CD1c-positive myeloid dendritic cell (primary cell): ENCODE data around the gene GALNT9.
A peak's percentile ranks its signal among the peaks of the same experiment; 100 is the strongest.

Experiments
- DNase-seq: peaks from one replicate; pipeline ENCODE4 v3.0.0-alpha.2; 2016; ENCODE audit errors: extremely low spot score

Gene GALNT9

DNA sequence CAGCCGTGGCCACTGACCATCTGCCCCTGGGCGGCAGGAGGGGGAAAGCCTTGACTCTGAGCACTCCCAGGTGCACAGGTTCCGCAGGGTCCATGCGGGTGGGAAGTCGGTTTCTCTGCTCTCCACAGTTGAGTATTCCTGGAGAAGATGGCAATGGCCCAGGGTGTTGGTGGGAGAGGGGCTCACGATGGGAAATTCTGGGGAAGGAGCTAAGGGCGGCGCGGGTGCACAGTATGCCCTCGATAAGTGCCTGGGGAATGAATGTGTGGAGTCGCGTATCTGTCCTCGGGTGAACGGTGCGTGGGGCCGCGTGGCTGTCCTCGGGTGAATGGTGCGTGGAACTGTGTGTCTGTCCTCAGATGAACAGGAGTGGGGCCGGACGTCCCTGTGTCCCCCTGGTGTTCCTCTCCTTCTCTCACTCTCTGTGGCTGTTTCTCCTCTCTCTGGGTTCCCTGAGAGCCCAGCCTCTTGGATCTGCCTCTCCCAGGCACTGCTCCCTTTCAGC, 147.1 kb downstream of the GALNT9 start:
- DNase-seq = no peak

DNA sequence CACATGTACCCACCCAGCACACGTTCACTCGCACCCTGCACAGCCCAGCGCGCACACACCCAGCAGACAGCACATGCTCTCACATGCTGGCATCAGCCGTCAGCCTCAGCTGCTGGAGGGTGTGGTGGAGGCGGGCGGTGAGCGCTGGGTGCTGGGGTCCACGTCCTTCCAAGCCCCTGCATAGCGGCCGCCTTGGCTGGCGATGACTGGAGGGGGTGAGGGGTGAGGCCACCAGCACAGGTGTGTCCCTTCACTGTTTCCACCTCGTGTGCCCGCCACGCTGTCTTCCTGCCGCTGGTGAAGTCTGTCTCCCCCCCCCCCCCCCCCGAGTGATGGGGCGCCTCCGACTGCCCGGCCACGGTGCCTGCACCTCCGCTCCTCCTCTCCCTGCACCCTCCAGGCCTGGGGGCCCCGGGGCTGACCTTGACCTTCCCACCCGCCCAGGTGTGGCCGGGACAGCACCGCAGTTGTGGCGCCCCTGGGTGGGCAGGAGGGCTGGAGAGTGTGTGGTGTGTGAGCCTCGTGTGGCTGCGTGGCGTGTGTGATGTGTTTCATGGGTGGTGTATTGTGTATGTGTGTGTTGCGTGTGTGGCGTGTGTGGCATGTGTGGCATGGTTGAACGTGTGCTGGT, 147.7 kb downstream of the GALNT9 start:
- no peak for DNase-seq

DNA sequence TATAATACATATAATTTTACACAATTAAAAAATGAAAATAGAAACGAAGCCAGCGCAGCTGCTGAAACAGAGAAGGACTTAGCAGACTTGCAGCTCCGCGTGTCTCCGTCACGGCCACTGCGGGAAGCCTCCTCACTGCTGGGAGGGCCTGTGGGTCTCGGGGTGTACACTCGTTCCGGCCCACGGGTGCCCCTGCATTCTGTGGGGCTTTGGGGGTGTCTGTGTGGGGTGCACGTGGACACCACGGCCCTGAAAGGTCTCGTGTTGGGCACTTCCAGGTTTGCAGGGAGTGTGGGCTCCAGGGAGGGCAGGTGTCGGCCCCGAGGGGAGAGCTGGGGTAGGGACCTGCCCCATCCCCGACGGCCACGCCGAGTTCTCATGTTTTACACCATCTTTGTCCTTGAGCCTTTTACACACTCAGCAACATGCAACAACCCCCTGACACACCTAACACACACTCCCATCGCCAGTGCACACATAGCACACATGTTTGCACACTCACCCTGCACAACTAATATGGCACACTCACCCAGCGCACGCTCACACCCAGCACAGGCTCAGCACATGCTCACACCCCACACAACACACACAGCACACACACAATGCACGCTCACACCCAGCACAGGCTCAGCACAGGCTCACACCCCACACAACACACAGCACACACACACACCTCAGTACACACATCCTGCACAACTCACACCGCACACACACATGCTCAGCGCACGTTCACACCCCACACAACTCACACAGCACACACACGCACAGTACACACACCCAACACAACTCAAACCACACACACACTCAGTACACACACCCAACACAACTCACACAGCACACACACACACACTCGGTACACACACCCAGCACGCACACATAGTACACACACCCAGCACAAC, 148.5 kb downstream of the GALNT9 start:
- no peak for DNase-seq

DNA sequence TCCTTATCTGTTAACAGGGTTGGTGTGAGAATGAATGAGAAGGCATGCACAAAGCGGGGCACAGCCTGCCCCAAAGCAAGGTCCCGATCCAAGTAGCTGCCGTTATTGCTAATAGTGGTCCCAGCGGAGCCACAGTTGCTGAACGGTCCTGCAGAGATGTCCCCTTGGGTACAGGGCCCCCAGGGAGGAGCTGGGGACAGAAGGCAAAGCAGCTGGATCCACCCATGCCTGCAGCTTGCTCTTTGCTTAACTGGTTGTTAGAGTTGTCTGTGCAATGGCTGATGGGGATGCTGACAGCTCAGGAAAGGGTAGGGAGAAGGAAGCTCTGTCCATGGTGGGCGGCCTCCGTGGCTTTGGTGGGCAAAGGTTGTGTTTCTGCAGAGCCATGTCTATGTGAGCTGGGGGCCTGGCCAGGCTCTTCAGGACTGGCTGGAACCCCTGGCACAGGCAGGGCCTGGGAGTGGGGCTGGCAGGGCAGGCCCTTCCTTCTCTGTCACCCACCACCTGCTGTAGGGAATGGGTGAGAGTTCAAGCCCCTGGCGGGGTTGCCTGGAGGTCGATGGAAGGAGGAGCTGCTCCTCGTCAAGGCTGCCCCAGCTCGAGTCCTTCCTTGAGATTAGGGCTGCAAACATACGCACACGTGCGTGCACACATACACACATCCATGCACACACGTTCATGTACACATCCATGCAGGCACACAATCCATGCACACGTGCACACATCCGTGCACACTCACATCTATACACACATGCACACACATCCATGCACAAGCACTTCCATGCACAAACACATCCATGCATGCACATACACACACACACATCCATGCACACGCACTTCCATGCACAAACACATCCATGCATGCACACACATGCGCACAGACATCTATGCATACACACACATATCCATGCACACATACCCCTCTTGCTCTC, 149.7 kb downstream of the GALNT9 start:
- no peak for DNase-seq

GRCh38 chr12:132178801-132179401, 150.5 kb downstream of the GALNT9 start:
- peak; percentile 9 for DNase-seq

- DNase-seq = peak; percentile 3
Measured at GRCh38 chr12:132178316-132178715, 151.1 kb downstream of the GALNT9 start.

DNA sequence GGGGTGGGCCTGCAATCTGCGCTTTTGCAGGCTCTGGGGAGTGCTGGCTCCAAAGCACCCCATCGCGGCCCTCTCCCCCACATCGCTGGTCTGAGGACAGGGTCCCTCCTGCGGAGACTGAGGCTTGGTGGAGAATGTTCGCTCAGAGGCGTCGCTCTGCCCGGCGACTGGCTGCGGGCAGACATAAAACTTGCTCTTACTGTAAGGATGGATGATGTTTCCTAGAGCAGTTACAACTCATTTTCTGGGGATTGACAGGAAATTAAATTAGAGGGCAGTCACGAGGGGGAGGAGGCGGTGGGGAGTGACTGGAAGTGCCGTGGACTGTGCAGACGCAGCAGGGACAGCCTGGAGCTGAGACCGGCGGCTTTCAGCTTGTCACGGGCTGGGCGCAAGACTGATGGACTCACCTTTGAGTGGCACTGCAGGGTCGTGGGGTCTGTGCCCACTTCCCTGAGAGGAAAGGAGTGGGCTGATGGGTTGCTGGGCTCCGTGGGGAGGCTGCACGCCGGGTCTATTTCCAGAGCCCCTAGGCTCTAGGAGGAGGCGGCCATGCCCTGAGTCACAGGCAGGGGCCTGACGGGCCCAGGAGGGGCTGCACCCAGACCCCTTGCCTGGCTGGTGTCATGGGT, 152.4 kb downstream of the GALNT9 start:
- no peak for DNase-seq

GRCh38 chr12:132176385-132176919, 152.9 kb downstream of the GALNT9 start:
- no peak for DNase-seq

DNA sequence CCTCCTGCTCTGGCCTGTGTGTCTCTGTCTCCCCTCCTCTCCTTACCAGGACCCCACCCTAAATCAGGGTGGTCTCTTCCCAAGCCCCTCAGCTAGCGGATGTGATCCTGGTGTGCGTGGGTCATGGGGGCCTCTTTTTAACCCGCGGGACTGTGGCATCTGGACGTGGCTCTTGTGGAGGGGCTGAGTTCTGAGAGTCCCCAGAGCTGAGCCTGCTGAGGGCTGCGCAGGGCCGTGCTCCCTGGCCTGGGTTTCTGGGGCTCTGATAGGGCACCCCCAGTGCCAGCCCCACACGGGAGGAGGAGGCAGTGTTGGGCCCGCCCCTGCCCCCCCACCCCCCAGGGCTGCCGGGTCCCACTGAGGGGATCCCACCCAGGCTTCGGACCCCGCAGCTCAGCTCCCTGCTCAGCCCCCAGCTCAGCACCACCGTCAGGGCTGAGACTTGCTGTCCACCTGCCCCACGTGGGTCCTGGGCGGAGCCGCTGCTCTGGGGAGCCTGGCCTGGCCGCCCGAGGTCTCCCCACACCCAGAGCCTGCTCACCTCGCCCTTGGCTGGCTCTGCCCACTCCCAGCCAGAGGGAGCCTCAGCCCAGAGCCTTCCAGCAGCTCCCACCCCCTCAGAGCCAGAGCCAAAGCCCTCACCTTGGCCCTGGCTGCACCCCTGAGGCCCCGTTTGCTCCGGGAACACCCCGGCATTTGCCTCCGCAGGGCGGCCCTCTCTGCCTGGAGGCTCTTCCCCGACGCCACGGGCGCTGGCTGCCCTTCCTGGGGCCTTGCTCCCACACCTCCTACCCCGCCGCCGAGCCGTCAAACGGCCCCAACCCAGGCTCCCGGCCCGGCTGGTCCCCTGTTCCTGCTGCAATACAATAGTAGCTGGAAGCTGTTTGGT, 153.6 kb downstream of the GALNT9 start:
- DNase-seq = no peak

DNA sequence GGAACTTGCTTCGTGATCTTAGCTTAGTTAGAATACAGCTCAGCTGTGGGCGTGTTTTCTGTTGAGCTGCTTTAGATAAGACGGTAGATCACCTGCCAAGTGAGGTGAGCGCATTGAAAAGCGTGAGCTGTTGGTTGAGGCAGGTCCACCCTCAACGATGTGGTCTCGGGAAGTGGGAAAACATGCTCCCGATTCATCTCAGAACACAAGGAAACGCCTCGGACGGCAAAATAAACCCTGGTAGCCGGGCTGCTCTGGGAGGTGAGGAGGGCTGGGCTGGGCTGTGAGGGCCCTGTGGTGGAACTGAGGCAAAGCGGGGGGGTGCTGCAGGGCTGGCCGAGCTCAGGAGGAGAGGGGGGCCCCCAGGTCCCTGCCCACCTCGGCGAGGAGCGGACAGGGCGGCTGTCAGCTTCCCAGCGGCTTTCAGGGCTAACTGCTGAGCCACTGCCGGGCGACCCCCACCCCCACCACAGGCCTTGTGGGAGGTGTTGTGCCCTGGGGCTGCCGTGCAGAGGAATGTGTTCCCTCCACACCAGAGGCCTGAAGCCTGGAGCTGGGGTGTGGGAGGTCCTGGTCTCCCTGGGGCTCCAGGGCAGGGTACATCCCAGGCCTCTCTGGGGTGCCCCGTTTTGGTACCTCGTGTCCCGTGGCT, 154.4 kb downstream of the GALNT9 start:
- DNase-seq = no peak

DNA sequence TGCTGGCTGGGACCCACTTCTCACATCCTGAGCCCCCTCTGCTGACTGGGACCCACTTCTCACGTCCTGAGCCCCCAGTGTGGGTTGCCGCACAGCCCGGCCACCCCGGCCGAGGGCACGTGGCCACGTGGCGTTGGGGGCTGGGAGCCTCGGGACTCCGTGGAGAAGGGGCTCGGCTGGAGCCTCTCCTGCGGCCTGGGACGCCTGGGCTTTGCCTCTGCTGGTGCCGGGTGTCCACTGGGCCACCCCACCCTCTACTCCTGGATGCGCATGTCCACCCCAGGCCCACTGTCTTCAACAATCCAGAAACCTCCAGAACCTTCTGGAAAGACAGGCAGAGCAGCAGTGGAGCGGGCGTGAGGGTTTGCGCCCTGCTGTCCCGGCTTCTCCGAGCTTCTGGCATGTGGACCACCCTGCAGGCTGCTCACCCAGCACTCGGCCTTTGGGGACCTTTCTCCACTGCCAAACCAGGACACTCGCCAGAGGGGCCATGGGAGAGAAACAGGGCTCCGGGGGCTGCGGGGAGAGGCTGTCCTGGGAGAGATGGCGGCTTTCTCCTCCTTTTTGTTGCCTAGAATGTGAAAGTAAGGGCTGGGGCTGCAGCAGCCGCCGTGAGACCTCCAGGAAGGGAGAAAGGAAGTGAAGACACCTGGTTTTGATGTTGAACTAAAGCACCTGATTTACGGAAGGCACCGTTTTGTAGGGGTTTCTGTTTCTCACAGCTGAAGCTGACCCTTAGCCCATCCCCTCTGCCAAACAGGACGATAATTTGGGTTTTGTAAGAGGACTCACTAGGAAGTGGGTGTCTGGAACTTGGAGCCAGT, 155.2 kb downstream of the GALNT9 start:
- DNase-seq = no peak

DNA sequence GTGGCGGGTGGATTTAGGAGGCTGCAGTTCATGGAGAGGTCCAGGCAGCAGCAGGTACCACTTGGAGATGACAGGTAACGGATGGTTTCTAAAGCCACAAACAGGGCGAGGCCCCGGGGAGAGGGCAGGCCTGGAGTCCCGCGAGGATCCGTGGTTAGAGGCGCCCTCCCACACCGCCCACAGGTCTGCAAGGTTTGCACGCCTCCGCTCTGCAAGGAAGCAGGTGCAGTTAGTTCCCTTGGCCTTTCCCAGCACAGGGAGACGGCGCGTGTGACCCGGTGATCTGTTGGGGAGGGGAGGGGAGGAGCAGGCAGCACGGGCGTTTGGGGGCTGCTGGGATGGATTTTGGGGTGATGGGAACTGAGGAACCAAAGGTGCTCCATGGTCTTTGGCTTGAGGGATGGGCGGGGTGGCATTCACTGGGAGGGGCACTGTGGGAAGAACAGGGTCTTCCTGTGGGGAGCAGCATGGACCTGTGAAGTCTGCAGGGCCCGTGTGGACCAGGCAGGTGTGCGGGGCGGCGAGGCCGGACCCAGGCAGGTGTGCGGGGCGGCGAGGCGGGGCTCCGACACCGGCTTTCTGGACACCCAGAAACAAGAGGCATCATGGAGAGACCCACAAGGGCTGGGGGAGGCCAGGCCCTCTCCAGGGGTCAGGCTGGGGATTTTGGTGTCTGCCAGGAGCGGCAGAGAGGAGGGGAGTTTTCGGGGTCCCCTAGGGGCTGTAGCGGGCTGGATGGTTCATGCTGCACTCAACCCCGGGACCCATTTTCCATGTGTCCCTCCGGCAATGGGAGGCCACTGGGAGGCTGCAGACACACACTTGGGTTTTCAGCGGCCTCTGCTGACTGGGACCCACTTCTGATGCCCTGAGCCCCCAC, 156.0 kb downstream of the GALNT9 start:
- no peak for DNase-seq

DNA sequence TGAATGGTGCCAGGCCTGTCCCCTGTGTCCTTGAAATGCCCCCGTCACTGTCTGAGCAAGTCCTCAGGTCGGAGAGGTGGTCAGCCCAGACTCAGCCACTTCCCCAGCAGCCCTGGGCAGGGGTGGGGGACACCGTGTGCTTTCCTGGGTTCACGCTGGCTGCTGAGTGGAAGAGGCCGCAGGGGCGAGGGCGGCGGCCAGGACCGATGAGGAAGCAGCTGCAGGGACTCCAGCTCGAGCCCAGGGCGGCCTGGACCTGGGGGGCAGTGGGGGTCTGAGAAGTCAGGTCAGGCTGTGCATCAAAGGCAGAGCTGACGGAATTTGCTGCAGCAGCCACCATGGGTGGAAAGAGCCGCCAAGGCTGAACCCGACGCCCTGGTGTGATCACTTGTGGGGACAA, 156.8 kb downstream of the GALNT9 start:
- DNase-seq = no peak

DNA sequence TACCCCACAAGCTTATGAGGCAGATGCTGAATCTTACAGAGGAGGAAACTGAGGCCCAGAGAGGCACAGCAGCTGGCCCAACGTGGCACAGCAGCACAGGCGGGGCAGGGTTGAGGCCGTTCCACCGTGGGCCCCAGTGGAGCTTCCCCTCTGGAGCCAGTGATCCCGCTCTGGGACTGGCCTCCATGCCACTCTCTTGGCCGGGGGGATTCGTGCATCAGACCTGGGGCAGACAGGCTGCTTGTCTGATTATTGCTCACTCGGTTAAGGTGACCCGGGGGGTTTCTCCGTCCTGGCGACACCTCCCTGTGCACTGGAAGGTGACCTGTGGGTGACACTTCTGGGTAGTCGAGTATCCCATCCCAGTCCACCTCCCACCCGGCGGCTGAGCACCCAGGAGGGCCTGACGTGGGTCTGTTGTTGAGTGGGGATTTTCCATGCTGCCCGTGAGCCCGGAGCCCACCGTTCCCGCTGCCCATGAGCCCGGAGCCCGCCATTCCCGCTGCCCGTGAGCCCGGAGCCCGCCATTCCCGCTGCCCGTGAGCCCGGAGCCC, 157.3 kb downstream of the GALNT9 start:
- DNase-seq = no peak

- no peak for DNase-seq
Measured at GRCh38 chr12:132171293-132171967, 158.0 kb downstream of the GALNT9 start.

- DNase-seq = no peak
Measured at GRCh38 chr12:132170637-132171292, 158.6 kb downstream of the GALNT9 start.
